Caco-2 (cell line): ENCODE results near the gene IDE. TPM values are rescaled to one million over a fixed set of nuclear protein-coding genes. Genes with fewer than 3 reads are reported as not detected.

Experiments
- BruUV-seq: library from RNA; stranded (reverse); fragments of 400-500 nt; replicated peaks from 2 replicates; lab custom pipeline; 2021; lab: Mats Ljungman, UMichigan
- CTCF ChIA-PET: fragments of 300-600 bp; sonication (Branson Sonifier 250); formaldehyde crosslinking; loops from one replicate; lab custom pipeline; 2022; ENCODE audit warnings: antibody characterized with exemption; lab: Charles Lee
- POLR2A ChIA-PET: fragments of 300-600 bp; sonication (Branson Sonifier 250); formaldehyde crosslinking; loops from one replicate; lab custom pipeline; 2022; ENCODE audit warnings: antibody characterized with exemption; lab: Charles Lee
- DNase-seq, 2 experiments: peaks; one replicate each; pipeline versions ENCODE4 v3.0.0 to v3.0.0-alpha.2; 2020 to 2022
- H3K27me3 ChIP-seq: replicated peaks from 2 replicates; pipeline ENCODE4 v1.6.0; 2011; ENCODE audit warnings: low read length; ENCODE audit not compliant: control insufficient read depth, insufficient read depth
- H3K36me3 ChIP-seq: 2 replicates; pipeline ENCODE4 v1.5.1; 2011; ENCODE audit warnings: low read length; ENCODE audit not compliant: control insufficient read depth, insufficient read depth
- H3K4me1 ChIP-seq: fragments of 250-450 bp; sonication (Bioruptor Pico); 2 replicates; pipeline ENCODE4 v1.5.1; 2020; ENCODE audit warnings: mild to moderate bottlenecking
- H3K4me3 ChIP-seq: 2 replicates; pipeline ENCODE4 v1.5.1; 2011; ENCODE audit warnings: low read depth, mild to moderate bottlenecking, control low read depth, low read length
- H3K9me3 ChIP-seq: fragments of 250-450 bp; sonication (Bioruptor Pico); 2 replicates; pipeline ENCODE4 v1.5.1; 2020; ENCODE audit warnings: mild to moderate bottlenecking, moderate library complexity
- H3K27ac Mint-ChIP-seq: one replicate; pipeline ENCODE4 v1.8.0; 2022; ENCODE audit warnings: mixed read lengths; ENCODE audit not compliant: unreplicated experiment
- H3K27me3 Mint-ChIP-seq: one replicate; pipeline ENCODE4 v1.8.0; 2022; ENCODE audit warnings: mixed read lengths; ENCODE audit not compliant: insufficient read depth, unreplicated experiment
- H3K36me3 Mint-ChIP-seq: one replicate; pipeline ENCODE4 v1.8.0; 2022; ENCODE audit warnings: mild to moderate bottlenecking, mixed read lengths; ENCODE audit not compliant: insufficient read depth, unreplicated experiment
- H3K4me1 Mint-ChIP-seq: one replicate; pipeline ENCODE4 v1.8.0; 2022; ENCODE audit warnings: low read depth, mixed read lengths; ENCODE audit not compliant: unreplicated experiment
- H3K4me3 Mint-ChIP-seq: one replicate; pipeline ENCODE4 v1.8.0; 2022; ENCODE audit warnings: mild to moderate bottlenecking, moderate library complexity, mixed read lengths; ENCODE audit not compliant: unreplicated experiment
- H3K9me3 Mint-ChIP-seq: one replicate; pipeline ENCODE4 v1.8.0; 2022; ENCODE audit warnings: mixed read lengths; ENCODE audit not compliant: unreplicated experiment
- CTCF ChIP-seq, 2 experiments: fragments of 200-600 bp in 1 of 2; IDR thresholded peaks; 1 replicate in 1 of 2; 2 replicates in 1 of 2; pipeline versions ENCODE4 v1.5.1 to v1.8.0; 2011 to 2022; ENCODE audit warnings: antibody characterized with exemption in 1 of 2, control low read depth in 1 of 2, inconsistent platforms in 1 of 2, low read depth in 1 of 2, low read length in 1 of 2, mild to moderate bottlenecking in 1 of 2, moderate library complexity in 1 of 2; ENCODE audit not compliant: insufficient read depth in 1 of 2, severe bottlenecking in 1 of 2, unreplicated experiment in 1 of 2
- intact Hi-C: fragments of 100-400 bp; cut with micrococcal nuclease; formaldehyde crosslinking; loops from one replicate; pipeline ENCODE4 v1.10.0; 2022; ENCODE audit not compliant: unreplicated experiment
- total RNA-seq: library from RNA; stranded (reverse); gene quantifications from 2 replicates; pipeline ENCODE4 v1.2.3, GENCODE V29; 2022

Gene IDE
- total RNA-seq, 1 experiment from 2014 or later: 85.5 TPM

GRCh38 chr10:92411406-92411805 is 162.5 kb downstream of the IDE start:
- Histone ChIP-seq H3K9me3 (0 out of 2 replicates have a peak, but pooled peaks cover 3% of the 10 kb centered on the region), H3K4me1 (no peaks in the 10 kb centered on the region), H3K27me3 (no peaks in the 10 kb centered on the region; the same call in none of the 2 replicates), H3K4me3 (no peak overlapping the region), H3K36me3 (no peaks in the 10 kb centered on the region)
- BruUV-seq: no TSS peak
- TF ChIP-seq CTCF (IDR thresholded peaks at IDR 0.05; ENCODE audit: insufficient read depth in 1 of 2, low read depth in 1 of 2, low read length in 1 of 2, severe bottlenecking in 1 of 2, unreplicated experiment in 1 of 2): no peak
- CTCF ChIA-PET: no interaction called here
- no peaks in the 10 kb centered on the region for H3K4me1 Mint-ChIP-seq
- intact Hi-C loops: no loop called here
- no peaks in the 10 kb centered on the region for H3K27me3 Mint-ChIP-seq
- POLR2A ChIA-PET: no interaction called here
- H3K4me3 Mint-ChIP-seq: no peak overlapping the region
- no peak overlapping the region for H3K27ac Mint-ChIP-seq
- no peak for DNase-seq
- H3K36me3 Mint-ChIP-seq: no peaks in the 10 kb centered on the region
- H3K9me3 Mint-ChIP-seq: no peaks in the 10 kb centered on the region

GRCh38 chr10:92410501-92410900 is 163.4 kb downstream of the IDE start:
- no peaks in the 10 kb centered on the region for H3K9me3 ChIP-seq
- CTCF ChIA-PET: no interaction called here
- intact Hi-C loops: no loop called here
- BruUV-seq: no TSS peak
- TF ChIP-seq CTCF (IDR thresholded peaks at IDR 0.05; ENCODE audit: insufficient read depth in 1 of 2, low read depth in 1 of 2, low read length in 1 of 2, severe bottlenecking in 1 of 2, unreplicated experiment in 1 of 2): no peak
- POLR2A ChIA-PET: no interaction called here
- H3K4me1 ChIP-seq: no peaks in the 10 kb centered on the region
- no peaks in the 10 kb centered on the region for H3K36me3 Mint-ChIP-seq
- H3K27ac Mint-ChIP-seq: no peak overlapping the region
- no peak overlapping the region for H3K4me3 Mint-ChIP-seq
- no peak for DNase-seq
- no peak overlapping the region for H3K4me3 ChIP-seq
- no peaks in the 10 kb centered on the region for H3K27me3 Mint-ChIP-seq
- no peaks in the 10 kb centered on the region for H3K4me1 Mint-ChIP-seq
- no peaks in the 10 kb centered on the region; the same call in none of the 2 replicates for H3K27me3 ChIP-seq
- no peaks in the 10 kb centered on the region for H3K9me3 Mint-ChIP-seq
- no peaks in the 10 kb centered on the region for H3K36me3 ChIP-seq

- H3K4me1 Mint-ChIP-seq: no peaks in the 10 kb centered on the region
- Histone ChIP-seq H3K4me3 (no peak overlapping the region), H3K9me3 (no peaks in the 10 kb centered on the region), H3K4me1 (no peaks in the 10 kb centered on the region), H3K27me3 (no peaks in the 10 kb centered on the region; the same call in 1 of the 2 replicates), H3K36me3 (no peaks in the 10 kb centered on the region)
- POLR2A ChIA-PET: no interaction called here
- H3K27ac Mint-ChIP-seq: no peak overlapping the region
- no peaks in the 10 kb centered on the region for H3K36me3 Mint-ChIP-seq
- H3K27me3 Mint-ChIP-seq: peaks cover 3% of the 10 kb centered on the region
- H3K4me3 Mint-ChIP-seq: no peak overlapping the region
- no peaks in the 10 kb centered on the region for H3K9me3 Mint-ChIP-seq
- intact Hi-C loops: no loop called here
- DNase-seq: no peak
- TF ChIP-seq CTCF (IDR thresholded peaks at IDR 0.05; ENCODE audit: insufficient read depth in 1 of 2, low read depth in 1 of 2, low read length in 1 of 2, severe bottlenecking in 1 of 2, unreplicated experiment in 1 of 2): no peak
- CTCF ChIA-PET: no interaction called here
- BruUV-seq: no TSS peak
These were observed 165.9 kb downstream of the IDE start for GRCh38 chr10:92408017-92408361.
